NCI-H146 treated with DMSO at 0.1 percent for 48 hours (cell line): ENCODE data around the gene TRMT112.

Experiments
- DNase-seq: peaks from one replicate; lab custom pipeline; 2025; ENCODE audit not compliant: unreplicated experiment; lab: John Stamatoyannopoulos, UW

The TRMT112 gene

DNA sequence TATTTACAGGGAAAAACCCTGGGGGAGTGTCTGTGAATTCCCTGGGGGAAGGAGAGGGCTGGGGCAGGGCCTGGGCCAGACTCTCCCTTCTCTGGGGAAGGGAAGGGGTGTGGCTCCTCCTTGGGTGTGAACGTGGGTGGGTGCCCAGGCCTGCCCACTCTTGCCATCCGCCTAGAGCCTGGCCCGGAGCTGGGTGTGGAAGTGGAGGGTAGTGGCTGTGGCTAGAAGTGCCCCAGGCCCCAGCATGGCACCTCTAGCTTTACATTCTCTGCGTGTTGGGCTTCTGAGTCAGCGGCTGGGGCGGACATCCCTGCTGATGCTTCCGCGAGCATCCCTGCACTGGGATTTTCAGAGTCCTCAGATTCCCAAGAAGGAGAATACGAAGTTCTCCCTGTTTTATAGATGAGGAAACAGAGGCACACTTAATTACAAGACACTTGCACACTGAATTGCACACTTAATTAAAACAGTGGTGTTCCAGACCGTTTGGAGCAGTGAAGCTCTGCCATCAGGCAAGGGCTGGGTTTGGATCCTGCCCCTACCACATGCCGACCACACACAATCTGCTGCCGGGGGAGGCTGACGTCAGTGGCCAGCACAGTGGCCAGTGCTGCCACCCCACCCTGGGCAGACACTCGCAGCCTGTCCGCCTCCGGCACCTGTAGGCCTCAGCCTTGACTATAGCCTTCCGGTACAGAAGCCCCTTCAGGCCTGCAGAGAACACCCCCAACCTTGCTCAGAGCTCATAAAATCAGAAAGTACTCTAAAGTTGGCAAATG is 40.5 kb downstream of the TRMT112 start:
- no peak for DNase-seq

DNA sequence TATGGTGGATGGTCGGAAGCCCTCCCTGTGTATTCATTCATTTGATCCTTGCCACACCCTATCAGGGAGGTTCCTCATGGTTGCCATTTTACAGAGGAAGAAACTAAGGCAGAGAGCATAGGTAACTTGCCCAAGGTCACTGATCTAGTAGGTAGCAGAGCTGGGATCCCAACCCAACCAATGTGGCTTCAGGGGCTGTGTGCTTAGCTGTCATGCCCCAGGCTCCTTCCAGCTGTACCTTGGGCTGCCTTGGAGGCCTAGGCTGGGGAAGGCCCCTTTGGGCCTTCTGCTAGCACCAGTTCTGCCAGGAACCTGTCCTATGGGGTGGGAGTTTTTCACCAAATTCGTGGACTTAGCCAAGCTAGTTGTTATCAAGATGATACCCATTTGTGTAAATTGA is 41.5 kb downstream of the TRMT112 start:
- DNase-seq: no peak

DNA sequence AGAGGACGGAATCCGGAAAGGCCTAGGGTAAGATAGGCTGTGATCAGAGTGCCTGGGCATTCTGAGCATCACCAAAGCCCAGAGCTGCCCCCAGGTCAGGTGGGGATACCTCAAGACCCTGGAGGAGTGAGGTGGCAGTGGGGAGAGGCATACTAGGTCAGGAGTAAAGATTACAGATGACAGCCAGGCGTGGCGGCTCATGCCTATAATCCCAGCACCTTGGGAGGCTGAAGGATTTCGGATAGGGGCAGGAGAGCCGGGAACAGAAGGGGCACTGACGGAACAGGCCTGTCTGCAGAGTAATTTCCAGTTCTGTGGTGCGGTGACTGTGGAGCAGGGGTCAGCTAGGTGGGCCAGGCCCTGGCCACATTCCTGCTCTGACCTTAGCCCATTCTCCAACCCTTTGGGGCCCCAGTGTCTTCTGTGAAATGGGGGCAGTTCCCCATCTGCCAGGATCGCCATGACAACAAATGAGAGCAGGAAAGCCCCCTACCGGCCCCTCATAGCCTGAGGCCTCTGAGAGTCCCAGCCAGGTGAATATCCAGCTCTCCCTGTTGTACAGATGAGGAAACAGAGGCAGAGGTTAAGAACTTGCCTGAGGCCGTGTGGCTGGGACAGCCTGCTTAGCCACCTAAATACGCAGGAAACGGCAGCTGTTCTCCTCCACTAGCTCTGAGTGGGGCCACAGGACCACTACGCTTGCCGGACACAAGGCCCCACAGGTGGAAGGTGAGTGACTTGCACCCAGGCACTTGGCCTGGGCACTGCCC is 42.1 kb downstream of the TRMT112 start:
- DNase-seq: no peak

DNA sequence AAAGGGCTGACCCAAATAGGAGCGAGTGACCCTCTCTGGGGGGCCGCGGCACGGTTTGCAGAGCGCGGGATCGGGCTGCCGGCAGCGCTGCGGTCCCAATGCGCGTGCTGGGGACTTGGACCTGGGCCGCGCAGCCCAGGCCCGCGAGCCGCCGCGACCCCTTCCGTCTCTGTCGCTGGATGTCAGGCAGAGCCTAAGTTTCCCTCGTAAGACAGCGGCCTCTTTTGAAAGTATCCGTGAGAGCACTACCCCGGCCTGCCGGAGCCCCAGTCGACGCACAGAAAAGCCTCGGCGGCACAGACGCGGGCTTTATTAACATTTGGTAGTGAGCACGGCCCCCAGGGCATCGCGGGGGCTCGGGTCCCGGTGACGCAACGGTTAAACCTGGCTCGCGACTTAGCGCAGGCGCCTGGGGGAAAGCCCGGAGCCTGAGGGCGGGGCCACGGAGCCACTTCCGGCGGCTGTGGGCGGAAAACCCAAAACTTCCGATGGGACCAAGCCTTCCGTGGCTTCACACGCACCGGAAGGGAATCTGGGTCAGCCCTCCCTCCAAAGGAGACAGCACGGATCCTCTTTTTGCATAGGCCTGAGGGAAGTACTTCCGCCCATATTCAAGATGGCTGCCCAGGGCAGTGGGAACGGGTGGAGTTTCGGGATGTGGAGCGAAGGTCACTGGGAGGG is 47.7 kb downstream of the TRMT112 start:
- peak; percentile 96 for DNase-seq

DNA sequence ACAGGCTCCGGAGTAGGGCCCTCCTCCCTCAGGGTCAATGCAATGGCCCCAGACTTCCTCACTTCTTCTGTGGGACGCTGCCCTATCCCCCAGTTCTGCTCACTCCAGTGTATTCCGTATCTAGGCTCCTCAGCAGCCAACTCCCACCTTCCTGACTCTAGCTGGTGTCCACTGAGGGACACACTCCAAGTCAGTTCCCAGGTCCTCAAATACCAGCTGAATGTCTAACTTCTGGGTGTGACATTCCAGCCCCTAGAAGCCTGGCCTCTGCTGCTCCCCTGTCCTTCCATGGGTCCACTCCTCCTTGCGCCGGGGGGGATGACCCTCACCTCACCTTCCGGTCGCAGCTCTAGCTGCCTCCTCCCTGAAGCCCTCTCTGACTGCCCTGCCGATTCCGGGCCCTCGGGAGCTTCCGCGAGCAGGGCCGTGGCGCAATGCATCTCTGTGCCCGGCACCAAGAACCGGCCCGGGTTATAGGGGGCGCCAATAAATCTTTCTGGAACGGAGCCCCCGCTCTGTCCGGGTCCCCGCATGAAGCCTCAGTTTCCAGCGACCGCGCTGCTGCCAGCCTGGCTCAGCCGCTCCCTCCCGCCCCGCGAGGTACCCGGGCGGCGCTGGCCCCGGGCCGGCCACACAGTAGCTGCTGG is 48.3 kb downstream of the TRMT112 start:
- no peak for DNase-seq

DNA sequence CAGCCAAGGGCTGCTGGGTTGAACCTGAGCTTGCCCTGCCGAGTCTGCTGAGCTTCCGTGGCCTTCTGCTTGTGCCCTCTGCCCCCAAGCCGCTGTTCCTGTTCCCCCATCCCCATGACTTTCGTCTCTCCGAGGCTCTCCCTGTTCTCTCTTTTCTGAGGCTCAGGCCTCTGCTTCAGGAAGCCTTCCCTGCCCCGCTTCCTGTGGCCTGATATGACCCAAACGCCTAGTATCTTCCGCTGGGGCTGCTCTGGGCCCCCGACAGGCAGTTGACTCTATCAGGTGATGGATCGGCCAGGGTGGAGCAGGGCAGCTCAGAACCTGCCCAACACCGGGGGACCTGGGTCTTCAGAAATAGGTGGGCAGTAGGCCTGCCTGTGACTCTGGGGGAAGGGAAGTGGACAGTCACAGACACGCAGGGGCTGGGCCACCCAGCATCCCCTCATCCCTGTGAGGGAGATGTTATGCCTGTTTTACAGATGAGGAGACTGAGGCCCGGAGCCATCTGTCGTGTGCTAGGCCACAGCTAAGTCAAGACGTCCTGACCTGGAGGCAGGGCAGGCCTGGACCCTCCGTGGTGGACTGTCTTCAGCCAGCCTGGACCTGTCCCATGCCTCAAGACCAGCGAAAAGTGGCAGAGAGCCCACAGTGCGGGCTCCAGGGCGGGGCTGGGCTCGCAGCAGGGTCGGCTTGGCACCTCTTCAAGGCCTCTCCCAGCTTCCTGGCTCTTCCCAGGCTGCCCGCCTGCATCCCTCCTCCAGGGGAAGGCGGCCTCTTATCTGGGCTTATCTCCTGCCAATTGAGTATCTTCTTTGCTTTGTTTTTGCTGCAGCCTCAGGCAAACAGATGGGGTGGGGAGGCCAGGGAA is 49.1 kb downstream of the TRMT112 start:
- DNase-seq: peak; percentile 70

DNA sequence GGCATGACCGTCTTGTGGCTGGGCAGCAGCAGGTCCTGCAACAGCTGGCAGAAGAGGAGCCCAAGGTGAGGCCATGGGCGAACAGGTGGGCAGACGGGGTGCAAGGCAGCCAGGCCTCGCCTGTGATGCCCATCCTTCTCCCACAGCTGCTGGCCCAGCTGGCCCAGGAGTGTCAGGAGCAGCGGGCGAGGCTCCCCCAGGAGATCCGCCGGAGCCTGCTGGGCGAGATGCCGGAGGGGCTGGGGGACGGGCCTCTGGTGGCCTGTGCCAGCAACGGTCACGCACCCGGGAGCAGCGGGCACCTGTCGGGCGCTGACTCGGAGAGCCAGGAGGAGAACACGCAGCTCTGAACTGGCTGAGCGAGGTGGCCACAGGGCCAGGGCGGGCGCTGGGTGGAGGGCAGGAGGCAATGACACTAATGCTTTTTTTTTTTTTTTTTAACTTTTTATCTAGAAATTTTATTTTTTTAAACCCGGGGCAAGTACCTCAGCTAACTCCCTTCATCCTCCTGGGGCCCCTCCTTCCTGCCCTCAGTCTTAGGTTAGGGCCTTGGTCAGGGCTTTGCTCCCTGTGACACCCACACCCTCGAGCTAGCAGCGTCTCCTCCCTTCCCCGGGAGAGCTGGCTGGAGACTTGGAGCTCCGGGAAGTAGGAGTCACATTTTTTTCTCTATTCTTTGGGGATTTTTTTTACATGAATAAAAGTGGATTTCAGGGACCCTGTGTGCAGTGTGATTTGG is 50.0 kb downstream of the TRMT112 start:
- no peak for DNase-seq
